DOHH2 (cell line): ENCODE results near the gene CLIC4.

Experiments used
- CTCF ChIP-seq: fragments of 200-600 bp; sonication (generic); IDR thresholded peaks from one replicate; pipeline ENCODE4 v1.5.1; 2014; ENCODE audit warnings: antibody characterized with exemption, mild to moderate bottlenecking, low read depth, low read length; ENCODE audit not compliant: poor library complexity, severe bottlenecking
- EZH2phosphoT487 ChIP-seq: fragments of 200-600 bp; sonication (generic); IDR thresholded peaks from 2 replicates; pipeline ENCODE4 v1.6.1; 2017; ENCODE audit warnings: borderline replicate concordance, mild to moderate bottlenecking, antibody characterized with exemption, low read length, moderate library complexity, mixed read lengths

GRCh38 chr1:24759492-24759891 is 14.2 kb downstream of the CLIC4 start:
- TF ChIP-seq CTCF: no peak
- no peak for TF ChIP-seq EZH2phosphoT487
